HepG2 (cell line): ENCODE results near the gene ZNF764. TPM values are rescaled to one million over a fixed set of nuclear protein-coding genes. Genes with fewer than 3 reads are reported as not detected.
A peak's percentile ranks its signal among the peaks of the same experiment; 100 is the strongest.

ENCODE experiments used
- GTF3A ChIP-seq: sonication (generic); formaldehyde crosslinking; conservative IDR thresholded peaks from 2 replicates; pipeline ENCODE4 v1.4.0; 2020; ENCODE audit warnings: mild to moderate bottlenecking, missing genetic modification reagents
- HNRNPL ChIP-seq: fragments of 200-400 bp; formaldehyde crosslinking; IDR thresholded peaks from 2 replicates; pipeline ENCODE4 v1.6.1; 2017; ENCODE audit warnings: mild to moderate bottlenecking, low read depth, low read length
- KMT2B ChIP-seq: IDR thresholded peaks from 2 replicates; pipeline ENCODE4 v1.6.1; 2016; ENCODE audit warnings: missing genetic modification reagents, missing compliant biosample characterization
- MAFF ChIP-seq: IDR thresholded peaks from 2 replicates; pipeline ENCODE4 v1.6.1; 2011; ENCODE audit warnings: low read depth, low read length, improper control_type of control experiment
- NFYB ChIP-seq: sonication (generic); formaldehyde crosslinking; IDR thresholded peaks from 2 replicates; pipeline ENCODE4 v1.4.0; 2020; ENCODE audit warnings: missing genetic modification reagents
- U2AF2 ChIP-seq: fragments of 200-400 bp; formaldehyde crosslinking; IDR thresholded peaks from 2 replicates; pipeline ENCODE4 v1.6.1; 2017; ENCODE audit warnings: low read depth, mild to moderate bottlenecking, low read length
- WIZ ChIP-seq: sonication (generic); formaldehyde crosslinking; IDR thresholded peaks from 2 replicates; pipeline ENCODE4 v1.5.1; 2020; ENCODE audit warnings: mild to moderate bottlenecking, missing genetic modification reagents
- ZBTB1 ChIP-seq: sonication (generic); formaldehyde crosslinking; IDR thresholded peaks from 2 replicates; pipeline ENCODE4 v1.4.0; 2020; ENCODE audit warnings: missing genetic modification reagents, borderline replicate concordance
- ZMAT3 ChIP-seq: sonication (generic); formaldehyde crosslinking; conservative IDR thresholded peaks from 2 replicates; pipeline ENCODE4 v1.7.0; 2021; ENCODE audit warnings: missing genetic modification reagents
- ZNF331 ChIP-seq: sonication (generic); formaldehyde crosslinking; IDR thresholded peaks from 2 replicates; pipeline ENCODE4 v1.4.0; 2020; ENCODE audit warnings: missing genetic modification reagents
- ZNF556 ChIP-seq: sonication (generic); formaldehyde crosslinking; IDR thresholded peaks from 2 replicates; pipeline ENCODE4 v1.4.0; 2020; ENCODE audit warnings: mild to moderate bottlenecking, missing genetic modification reagents, borderline replicate concordance
- ZNF557 ChIP-seq: sonication (generic); formaldehyde crosslinking; IDR thresholded peaks from 2 replicates; pipeline ENCODE4 v1.4.0; 2020; ENCODE audit warnings: missing genetic modification reagents
- ZNF720 ChIP-seq: sonication (generic); formaldehyde crosslinking; IDR thresholded peaks from 2 replicates; pipeline ENCODE4 v1.4.0; 2020; ENCODE audit warnings: missing genetic modification reagents
- ZNF75D ChIP-seq: sonication (generic); formaldehyde crosslinking; IDR thresholded peaks from 2 replicates; pipeline ENCODE4 v1.8.1; 2023; ENCODE audit warnings: missing genetic modification reagents, mild to moderate bottlenecking, borderline replicate concordance
- ZNF780A ChIP-seq: sonication (generic); formaldehyde crosslinking; IDR thresholded peaks from 2 replicates; pipeline ENCODE4 v1.8.0; 2022; ENCODE audit warnings: mild to moderate bottlenecking, missing genetic modification reagents, moderate library complexity
- ZSCAN29 ChIP-seq: sonication (generic); formaldehyde crosslinking; conservative IDR thresholded peaks from 2 replicates; pipeline ENCODE4 v1.4.0; 2020; ENCODE audit warnings: mild to moderate bottlenecking, missing genetic modification reagents
- polyA plus RNA-seq, 8 experiments: library from polyadenylated mRNA; depleted of rRNA in 3 of 8; stranded (reverse) in 7 of 8; unstranded in 1 of 8; fragments of >200 nt; fragmentation: Illumina TruSeq in 4 of 8; extraction: Trizol in 4 of 8; gene quantifications; 2 replicates each; pipeline versions ENCODE4 v1.2.1 to v1.2.3, GENCODE V29; 2011 to 2016; ENCODE audit warnings: low read depth in 4 of 8, missing spikeins in 1 of 8, mixed read lengths in 1 of 8; ENCODE audit not compliant: insufficient read depth in 1 of 8
- total RNA-seq, 5 experiments: library from RNA; depleted of rRNA; stranded (reverse); fragments of >200 nt; fragmentation: Illumina TruSeq; extraction: Trizol; gene quantifications; 2 replicates each; pipeline ENCODE4 v1.2.3, GENCODE V29; 2016; ENCODE audit warnings: low read depth in 1 of 5
- TF ChIP-seq, protein P1 (sequence below): sonication (generic); formaldehyde crosslinking; IDR thresholded peaks from 2 replicates; pipeline ENCODE4 v1.5.0; 2020; ENCODE audit warnings: mild to moderate bottlenecking, missing genetic modification reagents, borderline replicate concordance
- TF ChIP-seq, protein P2 (sequence below): sonication (generic); formaldehyde crosslinking; IDR thresholded peaks from 2 replicates; pipeline ENCODE4 v1.4.0; 2020; ENCODE audit warnings: mild to moderate bottlenecking, missing genetic modification reagents
- TF ChIP-seq, protein P3 (sequence below): IDR thresholded peaks from 2 replicates; pipeline ENCODE4 v1.6.1; 2016; ENCODE audit warnings: missing compliant biosample characterization, missing genetic modification reagents, borderline replicate concordance
- TF ChIP-seq, protein P4 (sequence below): sonication (generic); formaldehyde crosslinking; IDR thresholded peaks from 2 replicates; pipeline ENCODE4 v1.8.1; 2022; ENCODE audit warnings: low read depth, mild to moderate bottlenecking, missing genetic modification reagents
- TF ChIP-seq, protein P5 (sequence below): sonication (generic); formaldehyde crosslinking; IDR thresholded peaks from 2 replicates; pipeline ENCODE4 v1.4.0; 2020; ENCODE audit warnings: mild to moderate bottlenecking, missing genetic modification reagents

ZNF764 gene
- total and polyA plus RNA-seq, 2 of the 13 experiments (the other 11 are each of a cell fraction or from before 2014, with no cell fraction given): 4.1 to 9.1 TPM

DNA sequence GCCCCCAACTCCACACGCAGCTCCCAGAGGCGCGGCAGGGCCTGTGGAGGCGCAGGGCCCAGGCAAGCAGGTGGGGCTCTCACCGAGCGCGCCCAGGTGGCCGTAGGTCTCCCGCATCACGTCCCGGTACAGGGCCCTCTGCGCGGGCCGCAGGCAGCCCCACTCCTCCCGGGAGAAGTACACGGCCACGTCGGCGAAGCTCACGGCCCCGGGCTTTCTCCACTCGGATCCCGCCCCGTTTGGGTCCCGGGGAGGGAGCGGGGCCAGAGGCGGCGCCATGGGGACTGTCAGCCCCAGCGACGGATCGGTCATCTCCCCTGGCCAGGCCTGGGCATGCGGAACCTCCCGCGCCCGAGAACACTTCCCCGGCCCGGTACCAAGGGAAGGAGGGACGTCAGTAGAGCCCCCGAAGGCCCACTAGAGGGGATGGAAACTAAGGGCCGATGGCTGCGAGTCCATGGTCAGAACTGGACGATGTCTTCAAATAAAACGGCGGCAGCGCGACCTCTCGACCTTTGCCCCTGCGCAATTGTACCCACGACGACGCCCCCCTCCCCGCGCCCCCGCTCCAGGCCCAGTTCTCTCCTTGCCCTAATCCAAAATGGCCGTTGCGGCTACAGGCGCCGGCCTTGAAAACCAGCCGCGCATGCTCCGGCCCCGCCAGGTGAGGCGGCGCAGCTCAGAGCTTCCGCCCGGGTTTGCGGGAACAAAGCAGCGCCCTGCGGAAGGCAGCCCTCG lies 23.6 kb downstream of the ZNF764 start, which contains the start of gene ZNF747 (continued):
- 0 out of 2 replicates have a peak, but pooled peaks have one; percentile 63 for TF ChIP-seq U2AF2
- no peak for TF ChIP-seq ZNF720 (CRISPR knock-in tag)
- TF ChIP-seq, protein P1, sequence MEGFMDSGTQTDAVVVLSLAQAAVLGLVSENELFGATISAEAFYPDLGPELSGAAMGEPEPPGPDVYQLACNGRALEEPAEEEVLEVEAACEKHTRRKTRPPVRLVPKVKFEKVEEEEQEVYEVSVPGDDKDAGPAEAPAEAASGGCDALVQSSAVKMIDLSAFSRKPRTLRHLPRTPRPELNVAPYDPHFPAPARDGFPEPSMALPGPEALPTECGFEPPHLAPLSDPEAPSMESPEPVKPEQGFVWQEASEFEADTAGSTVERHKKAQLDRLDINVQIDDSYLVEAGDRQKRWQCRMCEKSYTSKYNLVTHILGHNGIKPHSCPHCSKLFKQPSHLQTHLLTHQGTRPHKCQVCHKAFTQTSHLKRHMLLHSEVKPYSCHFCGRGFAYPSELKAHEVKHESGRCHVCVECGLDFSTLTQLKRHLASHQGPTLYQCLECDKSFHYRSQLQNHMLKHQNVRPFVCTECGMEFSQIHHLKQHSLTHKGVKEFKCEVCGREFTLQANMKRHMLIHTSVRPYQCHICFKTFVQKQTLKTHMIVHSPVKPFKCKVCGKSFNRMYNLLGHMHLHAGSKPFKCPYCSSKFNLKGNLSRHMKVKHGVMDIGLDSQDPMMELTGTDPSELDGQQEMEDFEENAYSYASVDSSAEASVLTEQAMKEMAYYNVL (CRISPR knock-in tag): no peak
- TF ChIP-seq, protein P2, sequence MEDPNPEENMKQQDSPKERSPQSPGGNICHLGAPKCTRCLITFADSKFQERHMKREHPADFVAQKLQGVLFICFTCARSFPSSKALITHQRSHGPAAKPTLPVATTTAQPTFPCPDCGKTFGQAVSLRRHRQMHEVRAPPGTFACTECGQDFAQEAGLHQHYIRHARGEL (CRISPR knock-in tag): peak; percentile 75; the same call in 1 of the 2 replicates
- no peak for TF ChIP-seq MAFF
- peak; percentile 45; the same call in 1 of the 2 replicates for TF ChIP-seq ZMAT3 (CRISPR knock-in tag)
- TF ChIP-seq ZSCAN29: no peak
- peak; percentile 57; the same call in 1 of the 2 replicates for TF ChIP-seq ZNF780A
- TF ChIP-seq ZNF557: no peak
- TF ChIP-seq, protein P3, sequence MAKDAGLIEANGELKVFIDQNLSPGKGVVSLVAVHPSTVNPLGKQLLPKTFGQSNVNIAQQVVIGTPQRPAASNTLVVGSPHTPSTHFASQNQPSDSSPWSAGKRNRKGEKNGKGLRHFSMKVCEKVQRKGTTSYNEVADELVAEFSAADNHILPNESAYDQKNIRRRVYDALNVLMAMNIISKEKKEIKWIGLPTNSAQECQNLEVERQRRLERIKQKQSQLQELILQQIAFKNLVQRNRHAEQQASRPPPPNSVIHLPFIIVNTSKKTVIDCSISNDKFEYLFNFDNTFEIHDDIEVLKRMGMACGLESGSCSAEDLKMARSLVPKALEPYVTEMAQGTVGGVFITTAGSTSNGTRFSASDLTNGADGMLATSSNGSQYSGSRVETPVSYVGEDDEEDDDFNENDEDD (CRISPR knock-in tag): peak; percentile 52
- TF ChIP-seq HNRNPL: peak; percentile 77; the same call in 1 of the 2 replicates
- TF ChIP-seq ZNF75D (CRISPR knock-in tag): no peak
- TF ChIP-seq, protein P4, sequence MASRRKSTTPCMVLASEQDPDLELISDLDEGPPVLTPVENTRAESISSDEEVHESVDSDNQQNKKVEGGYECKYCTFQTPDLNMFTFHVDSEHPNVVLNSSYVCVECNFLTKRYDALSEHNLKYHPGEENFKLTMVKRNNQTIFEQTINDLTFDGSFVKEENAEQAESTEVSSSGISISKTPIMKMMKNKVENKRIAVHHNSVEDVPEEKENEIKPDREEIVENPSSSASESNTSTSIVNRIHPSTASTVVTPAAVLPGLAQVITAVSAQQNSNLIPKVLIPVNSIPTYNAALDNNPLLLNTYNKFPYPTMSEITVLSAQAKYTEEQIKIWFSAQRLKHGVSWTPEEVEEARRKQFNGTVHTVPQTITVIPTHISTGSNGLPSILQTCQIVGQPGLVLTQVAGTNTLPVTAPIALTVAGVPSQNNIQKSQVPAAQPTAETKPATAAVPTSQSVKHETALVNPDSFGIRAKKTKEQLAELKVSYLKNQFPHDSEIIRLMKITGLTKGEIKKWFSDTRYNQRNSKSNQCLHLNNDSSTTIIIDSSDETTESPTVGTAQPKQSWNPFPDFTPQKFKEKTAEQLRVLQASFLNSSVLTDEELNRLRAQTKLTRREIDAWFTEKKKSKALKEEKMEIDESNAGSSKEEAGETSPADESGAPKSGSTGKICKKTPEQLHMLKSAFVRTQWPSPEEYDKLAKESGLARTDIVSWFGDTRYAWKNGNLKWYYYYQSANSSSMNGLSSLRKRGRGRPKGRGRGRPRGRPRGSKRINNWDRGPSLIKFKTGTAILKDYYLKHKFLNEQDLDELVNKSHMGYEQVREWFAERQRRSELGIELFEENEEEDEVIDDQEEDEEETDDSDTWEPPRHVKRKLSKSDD (CRISPR knock-in tag): peak; percentile 98
- peak; percentile 75; the same call in 1 of the 2 replicates for TF ChIP-seq ZNF556 (CRISPR knock-in tag)
- peak; percentile 91; the same call in 1 of the 2 replicates for TF ChIP-seq WIZ (CRISPR knock-in tag)
- 0 out of 2 replicates have a peak, but pooled peaks have one; percentile 78 for TF ChIP-seq ZBTB1 (CRISPR knock-in tag)
- TF ChIP-seq ZNF331: peak; percentile 72; the same call in 1 of the 2 replicates
- TF ChIP-seq, protein P5, sequence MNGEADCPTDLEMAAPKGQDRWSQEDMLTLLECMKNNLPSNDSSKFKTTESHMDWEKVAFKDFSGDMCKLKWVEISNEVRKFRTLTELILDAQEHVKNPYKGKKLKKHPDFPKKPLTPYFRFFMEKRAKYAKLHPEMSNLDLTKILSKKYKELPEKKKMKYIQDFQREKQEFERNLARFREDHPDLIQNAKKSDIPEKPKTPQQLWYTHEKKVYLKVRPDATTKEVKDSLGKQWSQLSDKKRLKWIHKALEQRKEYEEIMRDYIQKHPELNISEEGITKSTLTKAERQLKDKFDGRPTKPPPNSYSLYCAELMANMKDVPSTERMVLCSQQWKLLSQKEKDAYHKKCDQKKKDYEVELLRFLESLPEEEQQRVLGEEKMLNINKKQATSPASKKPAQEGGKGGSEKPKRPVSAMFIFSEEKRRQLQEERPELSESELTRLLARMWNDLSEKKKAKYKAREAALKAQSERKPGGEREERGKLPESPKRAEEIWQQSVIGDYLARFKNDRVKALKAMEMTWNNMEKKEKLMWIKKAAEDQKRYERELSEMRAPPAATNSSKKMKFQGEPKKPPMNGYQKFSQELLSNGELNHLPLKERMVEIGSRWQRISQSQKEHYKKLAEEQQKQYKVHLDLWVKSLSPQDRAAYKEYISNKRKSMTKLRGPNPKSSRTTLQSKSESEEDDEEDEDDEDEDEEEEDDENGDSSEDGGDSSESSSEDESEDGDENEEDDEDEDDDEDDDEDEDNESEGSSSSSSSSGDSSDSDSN: peak; percentile 98
- TF ChIP-seq NFYB (CRISPR knock-in tag): peak; percentile 67; the same call in 1 of the 2 replicates
- TF ChIP-seq GTF3A: no peak
- peak; percentile 83 for TF ChIP-seq KMT2B (CRISPR knock-in tag)
